K562 (cell line): ENCODE data around the gene KIF7. TPM values are rescaled to one million over a fixed set of nuclear protein-coding genes. Genes with fewer than 3 reads are reported as not detected.

ENCODE experiments used
- ATAC-seq: fragments of 200-7000 bp; cut with Tn5 transposase; 3 replicates; pipeline ENCODE4 v1.9.1; 2020; ENCODE audit warnings: moderate library complexity
- BruUV-seq: library from RNA; stranded (reverse); fragments of 400-500 nt; replicated peaks from 2 replicates; lab custom pipeline; 2021; lab: Mats Ljungman, UMichigan
- CTCF ChIA-PET: fragments of 300-600 bp; formaldehyde crosslinking; extraction: SDS; loops from one replicate; lab custom pipeline; 2021; ENCODE audit warnings: low intra/inter-chr PET ratio; lab: Yijun Ruan, JAX
- POLR2A ChIA-PET: fragments of 300-600, 350-650 bp; sonication (Branson Sonifier 250); formaldehyde crosslinking; extraction: SDS; loops from one replicate; lab custom pipeline; 2021; ENCODE audit warnings: antibody characterized with exemption, inconsistent platforms; lab: Yijun Ruan, JAX
- DNase-seq, 4 experiments: peaks; one replicate each; pipeline versions ENCODE4 v3.0.0 to v3.0.0-alpha.2; 2011 to 2018; ENCODE audit warnings: low spot score in 3 of 4, mixed read lengths in 3 of 4; ENCODE audit errors: extremely low read depth in 1 of 4
- FAIRE-seq: peaks from 2 replicates; lab custom pipeline; 2011; peaks lifted over from hg19 to GRCh38; lab: Jason Lieb, UNC
- H2AFZ ChIP-seq: 2 replicates; pipeline ENCODE4 v1.6.0; 2011; ENCODE audit warnings: low read depth, low read length, control low read depth, inconsistent platforms
- H3K27ac ChIP-seq: fragments of 200-600 bp; 3 replicates; pipeline ENCODE4 v1.8.0; 2011; ENCODE audit warnings: low read depth, mild to moderate bottlenecking, control low read depth, inconsistent platforms, low read length, moderate library complexity, mixed read lengths; ENCODE audit errors: extremely low read depth
- H3K27me3 ChIP-seq, 2 experiments: fragments of 300-600 bp in 1 of 2; 2 replicates in 1 of 2; 3 replicates in 1 of 2; pipeline versions ENCODE4 v1.6.0 to v1.8.0; 2011; ENCODE audit warnings: inconsistent platforms in 2 of 2, low read length in 2 of 2, mild to moderate bottlenecking in 1 of 2, mixed read lengths in 1 of 2, moderate library complexity in 1 of 2; ENCODE audit not compliant: control insufficient read depth in 2 of 2, insufficient read depth in 2 of 2
- H3K36me3 ChIP-seq: fragments of 300-600 bp; 3 replicates; pipeline ENCODE4 v1.8.0; 2011; ENCODE audit warnings: mild to moderate bottlenecking, low read length, inconsistent platforms; ENCODE audit not compliant: control insufficient read depth, insufficient read depth
- H3K4me1 ChIP-seq, 2 experiments: fragments of 200-600 bp in 1 of 2; replicated peaks in 1 of 2; 2 replicates in 1 of 2; 3 replicates in 1 of 2; pipeline versions ENCODE4 v1.5.1 to v1.8.0; 2011; ENCODE audit warnings: inconsistent platforms in 2 of 2, low read length in 2 of 2, mild to moderate bottlenecking in 1 of 2, mixed read lengths in 1 of 2, moderate library complexity in 1 of 2; ENCODE audit not compliant: control insufficient read depth in 2 of 2, insufficient read depth in 2 of 2
- H3K4me2 ChIP-seq: 2 replicates; pipeline ENCODE4 v1.6.1; 2011; ENCODE audit warnings: low read length, control low read depth, inconsistent platforms, mixed read lengths; ENCODE audit not compliant: insufficient read depth
- H3K4me3 ChIP-seq: fragments of 200-600 bp; sonication (generic), shearing (Covaris generic); 2 replicates; pipeline ENCODE4 v1.5.1; 2016; ENCODE audit warnings: control low read depth, inconsistent platforms
- H3K79me2 ChIP-seq: fragments of 200-600 bp; 3 replicates; pipeline ENCODE4 v1.8.0; 2011; ENCODE audit warnings: low read length, inconsistent platforms; ENCODE audit not compliant: control insufficient read depth, insufficient read depth
- H3K9ac ChIP-seq, 2 experiments: 2 replicates each; pipeline versions ENCODE4 v1.6.0 to v1.6.1; 2011; ENCODE audit warnings: low read depth in 2 of 2, low read length in 2 of 2, control low read depth in 1 of 2, inconsistent platforms in 1 of 2, mild to moderate bottlenecking in 1 of 2, mixed read lengths in 1 of 2; ENCODE audit not compliant: insufficient read depth in 1 of 2
- H3K9me1 ChIP-seq: one replicate; pipeline ENCODE4 v1.6.0; 2011; ENCODE audit warnings: inconsistent platforms, mild to moderate bottlenecking, low read length, moderate library complexity; ENCODE audit not compliant: control insufficient read depth, insufficient read depth
- H3K9me3 ChIP-seq: replicated peaks from 2 replicates; pipeline ENCODE4 v1.5.1; 2011; ENCODE audit warnings: low read depth, low read length, inconsistent platforms; ENCODE audit not compliant: control insufficient read depth, insufficient read depth
- H4K20me1 ChIP-seq: replicated peaks from 2 replicates; pipeline ENCODE4 v1.6.1; 2011; ENCODE audit warnings: low read length, inconsistent platforms, mixed read lengths; ENCODE audit not compliant: control insufficient read depth, insufficient read depth
- ATF7 ChIP-seq: fragments of 450-650 bp; IDR thresholded peaks from 2 replicates; pipeline ENCODE4 v1.7.1; 2014; ENCODE audit warnings: mild to moderate bottlenecking, moderate library complexity
- BACH1 ChIP-seq: fragments of 200-800 bp; sonication (Bioruptor generic); IDR thresholded peaks from 2 replicates; pipeline ENCODE4 v1.6.1; 2016; ENCODE audit warnings: missing genetic modification characterization, missing compliant biosample characterization
- BRF2 ChIP-seq: IDR thresholded peaks from 3 replicates; pipeline ENCODE4 v1.6.1; 2011; ENCODE audit warnings: borderline replicate concordance, mild to moderate bottlenecking; ENCODE audit not compliant: insufficient read length, insufficient read depth
- CREM ChIP-seq: IDR thresholded peaks from 2 replicates; pipeline ENCODE4 v1.6.1; 2014; ENCODE audit warnings: antibody characterized with exemption, low read depth
- CTBP1 ChIP-seq: fragments of 450-650 bp; IDR thresholded peaks from 2 replicates; pipeline ENCODE4 v1.6.1; 2016; ENCODE audit warnings: borderline replicate concordance
- CTCF ChIP-seq, 3 experiments: IDR thresholded peaks in 2 of 3; conservative IDR thresholded peaks in 1 of 3; 2 replicates each; pipeline ENCODE4 v1.5.1; 2011 to 2012; ENCODE audit warnings: low read length in 3 of 3, mild to moderate bottlenecking in 3 of 3, control low read depth in 2 of 3, improper control_type of control experiment in 1 of 3, inconsistent platforms in 1 of 3, low read depth in 1 of 3, mixed read lengths in 1 of 3, moderate library complexity in 1 of 3; ENCODE audit not compliant: insufficient read depth in 2 of 3
- ETS2 ChIP-seq: IDR thresholded peaks from 2 replicates; pipeline ENCODE4 v1.6.1; 2016; ENCODE audit warnings: borderline replicate concordance, missing genetic modification characterization, mild to moderate bottlenecking, moderate library complexity, missing compliant biosample characterization; ENCODE audit not compliant: poor library complexity, severe bottlenecking
- LARP7 ChIP-seq: fragments of 450-650 bp; IDR thresholded peaks from 2 replicates; pipeline ENCODE4 v1.6.1; 2016
- MITF ChIP-seq: IDR thresholded peaks from 2 replicates; pipeline ENCODE4 v1.6.1; 2014; ENCODE audit warnings: antibody characterized with exemption
- NCOA1 ChIP-seq: fragments of 450-650 bp; IDR thresholded peaks from 2 replicates; pipeline ENCODE4 v1.6.1; 2016; ENCODE audit warnings: low read depth
- RAD21 ChIP-seq, 2 experiments: fragments of 250-450 bp in 1 of 2; fragments of 450-650 bp in 1 of 2; sonication (Bioruptor Pico) in 1 of 2; formaldehyde crosslinking in 1 of 2; IDR thresholded peaks in 1 of 2; conservative IDR thresholded peaks in 1 of 2; 2 replicates each; pipeline versions ENCODE4 v1.4.0 to v1.8.0; 2020 to 2022; ENCODE audit warnings: mild to moderate bottlenecking in 2 of 2, moderate library complexity in 1 of 2
- RBM34 ChIP-seq: fragments of 200-400 bp; formaldehyde crosslinking; IDR thresholded peaks from 2 replicates; pipeline ENCODE4 v1.6.1; 2018; ENCODE audit warnings: low read length, borderline replicate concordance; ENCODE audit not compliant: insufficient read depth
- ZNF174 ChIP-seq: fragments of 250-450 bp; sonication (Bioruptor Pico); IDR thresholded peaks from 2 replicates; pipeline ENCODE4 v1.4.0; 2020; ENCODE audit warnings: mild to moderate bottlenecking
- WGBS: fragments of 100-300 bp; shearing (Covaris generic); methylation state at CpG from one replicate; pipeline ENCODE4 v1.1.6; 2016; ENCODE audit warnings: low coverage, mixed read lengths; ENCODE audit not compliant: insufficient coverage; ENCODE audit errors: missing lambda C conversion rate; 5-methylcytosine and 5-hydroxymethylcytosine counted together
- in situ Hi-C: fragments of 300-500 bp; cut with MboI; formaldehyde crosslinking; loops from 4 replicates; pipeline ENCODE4 v1.15.0; 2018; ENCODE audit warnings: inconsistent platforms, mixed read lengths
- intact Hi-C: fragments of 100-400 bp; cut with micrococcal nuclease; formaldehyde crosslinking; loops from 2 replicates; pipeline ENCODE4 v1.14.2; 2022
- polyA plus RNA-seq, 8 experiments: library from polyadenylated mRNA; depleted of rRNA in 4 of 8; stranded (reverse) in 5 of 8; unstranded in 3 of 8; fragments of >200 nt; fragmentation: Nextera tagmentation in 2 of 8; fragmentation: Illumina TruSeq in 1 of 8; extraction: Ambion mirVana in 2 of 8; extraction: Trizol in 1 of 8; gene quantifications; 2 replicates each; pipeline versions ENCODE4 v1.2.1 to v1.2.3, GENCODE V29; 2011 to 2014; ENCODE audit warnings: inconsistent platforms in 1 of 8, missing spikeins in 1 of 8
- total RNA-seq, 7 experiments: library from RNA; depleted of rRNA in 6 of 7; stranded (reverse); fragments of >200 nt in 6 of 7; fragmentation: Illumina TruSeq in 2 of 7; extraction: Trizol in 2 of 7; gene quantifications; 2 replicates each; pipeline versions ENCODE4 v1.2.1 to v1.2.3, GENCODE V29; 2011 to 2021; ENCODE audit warnings: low replicate concordance in 1 of 7
- TF ChIP-seq, protein P1 (sequence below): fragments of 250-450 bp; sonication (Bioruptor Pico); IDR thresholded peaks from 2 replicates; pipeline ENCODE4 v1.4.0; 2020

The KIF7 gene
- total and polyA plus RNA-seq, 9 of the 15 experiments (the other 6 are each of a cell fraction or from before 2014, with no cell fraction given) = 0.04 to 2.0 (median 0.58) TPM

DNA sequence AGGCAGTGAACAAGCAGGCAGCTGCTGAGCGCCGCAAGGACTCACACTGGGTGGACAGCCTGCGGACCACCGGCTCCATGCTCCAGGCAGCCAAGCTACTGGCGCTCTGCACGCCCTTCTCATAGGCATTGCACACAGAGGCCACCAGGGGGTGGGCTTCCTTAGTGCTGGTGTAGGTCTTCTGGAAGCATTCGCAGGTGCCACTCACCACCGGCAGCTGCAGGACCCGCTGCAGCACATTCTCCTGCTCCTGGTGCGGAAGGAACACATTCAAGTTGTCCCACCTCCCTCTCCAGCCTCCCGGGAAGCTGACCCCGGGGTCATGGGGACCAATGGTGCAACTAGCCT is 17.9 kb upstream of the KIF7 start (continued):
- TF ChIP-seq RAD21 (CRISPR knock-in tag; conservative IDR thresholded peaks at IDR 0.05 in 1 of 2, IDR thresholded peaks at IDR 0.05 in 1 of 2) (peak; percentile 14 to 52; a peak in 3 of 4 replicates), CTBP1 (peak; percentile 33; the same call in 1 of the 2 replicates), BACH1 (tag) (no peak), CTCF (IDR thresholded peaks at IDR 0.05 in 2 of 3, conservative IDR thresholded peaks at IDR 0.05 in 1 of 3; ENCODE audit: insufficient read depth in 2 of 3, low read depth in 1 of 3, low read length in 3 of 3) (peak; percentile 75 to 86 (median 78))

DNA sequence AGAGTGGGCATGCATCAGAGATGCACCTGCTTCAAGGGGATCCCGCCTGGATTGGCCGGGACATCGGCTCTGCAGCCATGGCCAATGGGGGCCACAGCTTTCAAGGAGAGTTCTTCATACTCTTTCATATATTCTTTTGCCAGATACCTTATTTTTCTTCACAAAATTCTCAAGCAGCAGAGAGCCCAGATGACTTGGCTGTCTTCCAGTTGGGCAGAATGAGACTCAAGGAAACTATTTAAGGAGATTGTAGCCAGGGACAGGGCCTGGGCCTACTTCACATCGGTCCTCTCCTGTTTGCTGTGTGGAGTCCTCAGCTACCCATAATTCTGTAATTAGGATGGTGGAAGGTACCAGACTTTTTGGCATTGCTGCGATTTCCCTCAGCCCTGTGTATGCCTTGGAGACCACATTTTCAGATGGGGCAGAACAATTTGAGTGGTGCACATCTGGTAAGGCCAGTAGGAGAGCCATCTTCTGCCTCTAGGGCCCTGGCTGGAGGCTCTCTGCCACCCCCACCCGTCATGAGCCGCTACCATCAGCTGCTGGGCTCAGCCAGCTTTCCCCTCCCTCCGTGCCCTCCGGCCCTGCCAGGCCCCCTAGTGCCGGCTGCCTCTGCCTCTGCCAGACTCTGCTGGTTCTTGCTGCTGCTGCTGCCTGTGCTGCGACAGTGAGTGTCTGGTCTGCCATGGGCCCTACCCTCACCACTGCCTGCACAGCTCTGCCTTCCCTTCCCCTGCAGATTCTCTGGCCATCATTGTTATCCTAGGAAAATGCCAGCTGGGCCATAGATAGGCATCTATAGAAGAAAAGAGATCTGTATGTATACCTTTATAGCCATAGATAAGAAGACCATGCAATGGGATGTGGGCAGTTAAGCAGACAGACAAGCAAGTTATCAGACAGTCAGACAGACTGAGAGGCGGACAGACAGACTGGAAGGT is 17.2 kb upstream of the KIF7 start:
- H2AFZ ChIP-seq = no peak overlapping the region
- H3K36me3 ChIP-seq = no peaks in the 10 kb centered on the region
- H3K4me3 ChIP-seq = no peak overlapping the region
- H3K4me2 ChIP-seq = no peak overlapping the region
- H3K4me1 ChIP-seq = peaks cover 0 to 13% of the 10 kb centered on the region in 2 experiments; a peak in 3 of 5 replicates
- no peak overlapping the region for H3K27ac ChIP-seq
- intact Hi-C loops = no loop called here
- BruUV-seq = no TSS peak
- DNase-seq = no peak
- no peaks in the 10 kb centered on the region for H3K79me2 ChIP-seq
- H3K9me1 ChIP-seq = no peaks in the 10 kb centered on the region
- ATAC-seq = no peak; the same call in 2 of the 3 replicates
- CTCF ChIA-PET = no interaction called here
- POLR2A ChIA-PET = interaction anchor here (0.5 to 0.8 kb wide), 2 partner anchors 423 to 594 kb away, joined by 3 read pairs; no protein-coding TSS in a partner anchor
- no peak for FAIRE-seq
- H3K9ac ChIP-seq = no peak overlapping the region
- H4K20me1 ChIP-seq = peaks cover 2% of the 10 kb centered on the region; the same call in 1 of the 2 replicates
- 10% methylated on average over 12 of the region's 12 CpGs for WGBS
- no peaks in the 10 kb centered on the region for H3K9me3 ChIP-seq
- in situ Hi-C loops = no loop called here
- peaks cover 22 to 64% of the 10 kb centered on the region in 2 experiments for H3K27me3 ChIP-seq
- no peak for TF ChIP-seq BRF2
- TF ChIP-seq ZNF174 = no peak
- TF ChIP-seq LARP7 = no peak
- no peak for TF ChIP-seq RBM34
- TF ChIP-seq, protein P1, sequence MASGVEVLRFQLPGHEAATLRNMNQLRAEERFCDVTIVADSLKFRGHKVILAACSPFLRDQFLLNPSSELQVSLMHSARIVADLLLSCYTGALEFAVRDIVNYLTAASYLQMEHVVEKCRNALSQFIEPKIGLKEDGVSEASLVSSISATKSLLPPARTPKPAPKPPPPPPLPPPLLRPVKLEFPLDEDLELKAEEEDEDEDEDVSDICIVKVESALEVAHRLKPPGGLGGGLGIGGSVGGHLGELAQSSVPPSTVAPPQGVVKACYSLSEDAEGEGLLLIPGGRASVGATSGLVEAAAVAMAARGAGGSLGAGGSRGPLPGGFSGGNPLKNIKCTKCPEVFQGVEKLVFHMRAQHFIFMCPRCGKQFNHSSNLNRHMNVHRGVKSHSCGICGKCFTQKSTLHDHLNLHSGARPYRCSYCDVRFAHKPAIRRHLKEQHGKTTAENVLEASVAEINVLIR (CRISPR knock-in tag) = no peak
- TF ChIP-seq ATF7 = no peak
- TF ChIP-seq ETS2 (tag) = no peak
- no peak for TF ChIP-seq NCOA1
- no peak for TF ChIP-seq CREM
- no peak for TF ChIP-seq MITF
